Hematopoietic multipotent progenitor cell treated with erythropoietin and hydrocortisone succinate and interleukin-3 and kit ligand, for 15 days (in vitro differentiated cells): ENCODE data around the gene DDX21.
"Not testable (repeated sequence)": the region's sequence is repeated elsewhere in the genome, so short reads cannot be mapped to it uniquely, and the experiment has no call there.

Experiments
- DNase-seq: peaks from one replicate; pipeline ENCODE4 v3.0.0-alpha.2; 2015; ENCODE audit warnings: low spot score

Gene DDX21

DNA sequence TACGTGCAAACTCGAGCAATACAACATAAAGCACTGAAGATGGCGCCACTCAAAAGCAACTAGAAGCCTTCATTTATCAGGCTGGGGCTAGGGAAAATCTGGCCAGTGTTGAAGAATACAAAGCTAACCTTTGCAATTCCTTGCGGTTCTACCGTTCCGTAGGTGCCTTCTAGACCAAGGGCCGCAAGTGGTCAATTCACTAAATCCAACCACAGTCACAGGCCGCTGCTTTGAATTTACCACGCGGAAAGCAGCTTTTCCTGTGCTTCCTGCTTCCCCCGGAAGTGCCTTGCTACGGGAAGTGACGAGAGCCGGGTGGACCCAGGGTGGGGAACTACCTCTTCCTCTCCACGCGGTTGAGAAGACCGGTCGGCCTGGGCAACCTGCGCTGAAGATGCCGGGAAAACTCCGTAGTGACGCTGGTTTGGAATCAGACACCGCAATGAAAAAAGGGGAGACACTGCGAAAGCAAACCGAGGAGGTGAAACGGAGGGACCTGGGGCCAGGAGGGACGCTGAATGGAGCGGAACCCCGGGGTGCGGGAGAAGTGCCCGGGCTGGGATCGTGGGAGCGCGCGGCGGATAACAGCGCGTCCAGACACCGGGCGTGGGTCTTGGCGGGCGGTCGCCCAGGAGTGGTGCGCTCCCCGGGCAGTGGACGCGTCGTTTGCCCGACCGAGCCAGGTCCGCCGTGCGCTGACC lies at the start of gene DDX21:
Gene DDX21 (plus strand): TSS at position 339 of the 701 bp plus-strand sequence. CDS start 56 bp downstream, at position 395.
- DNase-seq = peak; percentile 87

DNA sequence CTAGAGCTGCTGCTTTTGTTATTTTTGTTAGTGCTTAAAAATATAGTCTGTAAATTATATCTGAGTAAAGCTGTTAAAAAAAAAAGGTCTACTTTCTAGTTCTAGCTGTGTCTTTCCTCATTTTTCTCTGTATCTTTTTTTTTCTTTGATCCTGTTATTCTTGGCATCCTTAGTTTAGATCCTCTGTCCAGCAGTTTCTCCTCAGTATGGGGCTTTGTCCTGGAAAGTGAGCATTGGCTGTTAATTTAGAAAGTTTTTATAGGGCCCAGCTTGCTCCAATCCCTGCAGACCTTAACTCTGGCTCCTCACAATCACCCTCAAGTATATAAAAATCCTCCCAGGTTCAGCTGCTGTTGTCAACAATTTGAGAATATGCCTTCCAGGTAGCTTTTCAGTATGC lies 31.4 kb upstream of the DDX21 start:
- DNase-seq = no peak

- DNase-seq = no peak
These were observed 30.5 kb upstream of the DDX21 start for GRCh38 chr10:68925489-68925888.

- not testable (repeated sequence) for DNase-seq
These were observed 26.8 kb upstream of the DDX21 start for GRCh38 chr10:68929157-68929556.

GRCh38 chr10:68929888-68930287 lies 26.1 kb upstream of the DDX21 start:
- not testable (repeated sequence) for DNase-seq

DNA sequence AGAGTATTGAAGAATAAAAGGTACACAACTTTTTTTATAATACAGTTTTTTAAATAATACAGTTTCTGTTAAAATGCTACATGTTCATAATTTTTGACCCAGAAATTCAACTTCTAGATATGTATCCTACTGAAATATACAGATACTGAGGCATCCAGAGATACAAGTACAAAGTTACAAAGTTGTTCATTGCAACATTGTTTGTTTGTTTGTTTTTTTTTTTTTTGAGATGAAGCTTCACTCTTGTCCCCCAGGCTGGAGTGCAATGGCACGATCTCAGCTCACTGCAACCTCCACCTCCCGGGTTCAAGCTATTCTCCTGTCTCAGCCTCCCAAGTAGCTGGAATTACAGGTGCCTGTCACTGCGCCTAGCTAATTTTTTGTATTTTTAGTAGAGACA lies 23.1 kb upstream of the DDX21 start:
- not testable (repeated sequence) for DNase-seq

DNA sequence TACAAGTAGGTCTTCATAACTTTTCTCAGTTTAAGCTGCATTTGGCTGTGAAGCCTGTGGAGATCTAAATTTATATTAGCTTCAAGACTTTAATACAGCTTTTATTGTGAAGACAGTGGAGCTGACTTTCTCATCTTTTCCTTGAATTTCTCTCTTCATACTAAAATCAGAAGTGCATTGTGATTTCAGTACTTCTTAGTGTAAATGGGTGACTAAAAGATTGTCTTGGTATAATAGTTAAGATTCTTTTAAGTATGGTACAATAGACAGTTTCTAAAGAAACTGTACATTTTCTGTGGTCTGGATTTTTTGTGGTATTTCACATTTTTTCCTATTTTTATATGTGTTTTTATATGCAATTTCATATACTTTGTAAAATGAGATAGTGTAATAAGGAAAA lies 21.0 kb upstream of the DDX21 start:
- no peak for DNase-seq

DNA sequence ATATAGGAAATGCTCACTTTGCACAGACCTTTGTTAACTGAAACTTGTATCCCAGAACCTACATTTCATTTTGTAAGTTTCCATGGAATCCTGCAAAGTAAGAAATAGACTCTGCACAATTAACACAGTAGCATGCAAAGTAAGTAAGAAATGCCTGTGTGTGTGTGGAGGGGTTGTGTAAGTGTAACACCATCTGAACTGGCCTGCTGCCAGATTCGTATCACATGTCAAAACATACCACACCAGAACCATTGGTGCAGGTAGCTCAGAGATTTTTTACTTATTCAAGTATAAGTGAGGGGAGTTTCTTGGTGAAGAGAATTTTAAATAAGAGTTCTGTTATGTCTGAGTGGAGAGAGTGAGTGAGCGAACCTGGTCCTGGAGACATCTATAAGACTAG lies 17.9 kb upstream of the DDX21 start:
- no peak for DNase-seq

GRCh38 chr10:68938884-68939283 lies 17.1 kb upstream of the DDX21 start:
- DNase-seq = no peak

DNA sequence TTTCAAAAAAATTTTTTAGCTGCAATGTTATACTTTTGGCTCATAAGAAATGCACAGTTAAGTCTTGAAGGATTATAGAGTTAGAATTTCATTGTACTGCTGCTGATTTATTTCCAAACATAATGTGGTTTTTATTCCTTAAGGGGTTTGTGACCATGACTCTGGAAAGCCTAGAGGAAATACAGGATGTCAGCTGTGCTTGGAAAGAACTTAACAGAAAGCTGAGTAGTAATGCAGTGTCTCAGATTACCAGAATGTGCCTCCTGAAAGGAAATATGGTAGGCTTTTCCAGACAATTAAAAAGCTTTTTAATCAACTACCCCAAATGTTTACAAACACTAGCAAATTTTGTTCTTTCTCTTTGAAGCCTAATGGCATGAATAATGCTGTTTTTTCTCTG lies 15.1 kb upstream of the DDX21 start:
- DNase-seq = not testable (repeated sequence)

- no peak for DNase-seq
These were observed 5.4 kb upstream of the DDX21 start for GRCh38 chr10:68950598-68950997.

- no peak for DNase-seq
These were observed 1.1 kb upstream of the DDX21 start for GRCh38 chr10:68954904-68955303.

DNA sequence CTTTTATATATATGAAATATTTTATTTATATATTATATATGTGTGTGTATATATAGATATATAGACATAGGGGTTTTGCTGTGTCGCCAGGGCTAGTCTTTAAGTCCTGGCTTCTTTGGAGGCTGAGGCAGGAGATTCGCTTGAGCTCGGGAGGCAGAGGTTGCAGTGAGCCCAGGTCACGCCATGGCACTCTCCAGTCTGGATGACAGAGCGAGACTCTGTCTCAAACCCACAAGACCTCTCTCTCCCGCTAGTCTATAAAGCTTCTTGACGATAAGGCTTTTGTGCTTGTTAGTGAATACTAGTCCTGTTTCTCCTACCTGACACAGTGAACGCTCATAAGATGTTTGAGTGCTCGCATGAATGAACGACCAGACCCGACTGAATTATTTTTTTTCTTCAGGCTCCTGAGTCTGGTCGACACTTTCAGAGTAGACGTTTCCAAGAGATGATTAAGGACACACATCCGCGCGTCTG lies 577 bp upstream of the DDX21 start:
- DNase-seq = no peak

DNA sequence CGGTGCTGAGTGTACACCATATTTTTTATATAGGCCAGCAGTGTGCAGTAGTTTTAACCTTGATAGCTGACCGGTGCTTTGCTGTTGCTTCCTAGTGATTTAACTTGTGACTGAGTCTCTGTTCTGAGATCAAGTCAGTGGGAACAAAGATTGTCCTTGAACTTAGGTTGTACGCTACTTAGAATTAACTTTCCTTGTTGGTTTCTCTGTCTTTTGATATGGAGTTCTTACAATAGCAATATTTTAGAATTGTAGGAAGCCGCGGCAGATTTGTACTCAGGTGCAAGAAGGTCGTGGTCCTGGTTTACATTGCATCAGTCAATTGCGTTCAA lies 1.3 kb downstream of the DDX21 start:
- DNase-seq = no peak

DNA sequence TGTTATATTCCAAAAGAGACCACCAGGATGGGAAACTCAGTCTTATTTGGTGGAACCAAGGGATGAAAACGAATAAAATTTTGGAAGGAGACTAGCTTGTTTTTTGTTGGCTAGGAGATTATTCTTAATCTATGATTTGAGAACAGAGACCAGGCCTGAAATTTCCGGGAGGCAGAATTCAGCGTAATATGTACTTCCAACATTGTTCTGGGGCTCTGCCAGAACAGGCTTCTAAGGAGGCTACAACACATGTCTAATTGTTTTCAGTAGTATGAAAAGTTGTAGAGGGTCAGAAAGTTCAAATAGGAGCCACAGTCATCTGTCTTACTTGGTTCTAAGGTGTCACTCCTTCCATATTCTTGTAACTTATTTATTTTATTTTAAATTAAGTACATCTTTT lies 1.7 kb downstream of the DDX21 start:
- DNase-seq = no peak

GRCh38 chr10:68959695-68960527 lies 3.9 kb downstream of the DDX21 start:
- DNase-seq = no peak

DNA sequence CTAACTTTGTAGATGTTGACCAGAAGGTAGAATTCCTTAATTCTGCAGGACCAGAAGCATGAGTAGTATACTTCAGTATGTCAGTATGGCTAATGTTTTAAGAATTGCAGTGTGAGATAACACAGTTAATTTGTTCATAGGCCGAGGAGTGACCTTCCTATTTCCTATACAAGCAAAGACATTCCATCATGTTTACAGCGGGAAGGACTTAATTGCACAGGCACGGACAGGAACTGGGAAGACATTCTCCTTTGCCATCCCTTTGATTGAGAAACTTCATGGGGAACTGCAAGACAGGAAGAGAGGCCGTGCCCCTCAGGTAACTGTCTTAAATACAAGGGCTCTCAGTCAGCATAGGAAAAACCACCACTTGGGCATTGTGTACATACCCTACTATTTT lies 7.2 kb downstream of the DDX21 start:
- no peak for DNase-seq

DNA sequence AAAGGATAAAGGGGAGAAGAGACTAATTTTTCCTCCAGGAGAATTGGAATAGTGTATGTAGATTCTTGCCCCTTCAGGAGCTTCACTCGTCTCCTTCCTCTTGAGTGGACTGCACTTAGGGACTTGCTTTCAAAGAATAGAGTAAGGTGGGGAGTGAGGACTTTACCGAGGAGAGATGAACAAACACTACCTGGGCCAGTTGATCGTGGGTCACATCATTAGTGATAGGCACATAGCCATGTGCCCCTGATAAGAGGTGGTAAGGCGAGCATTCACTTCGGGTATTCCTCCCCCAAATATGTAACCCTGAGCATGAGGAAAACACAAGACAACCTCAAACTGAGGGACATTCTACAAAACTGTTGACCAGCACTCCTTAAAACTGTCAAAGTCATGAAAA lies 18.0 kb downstream of the DDX21 start:
- DNase-seq = no peak

DNA sequence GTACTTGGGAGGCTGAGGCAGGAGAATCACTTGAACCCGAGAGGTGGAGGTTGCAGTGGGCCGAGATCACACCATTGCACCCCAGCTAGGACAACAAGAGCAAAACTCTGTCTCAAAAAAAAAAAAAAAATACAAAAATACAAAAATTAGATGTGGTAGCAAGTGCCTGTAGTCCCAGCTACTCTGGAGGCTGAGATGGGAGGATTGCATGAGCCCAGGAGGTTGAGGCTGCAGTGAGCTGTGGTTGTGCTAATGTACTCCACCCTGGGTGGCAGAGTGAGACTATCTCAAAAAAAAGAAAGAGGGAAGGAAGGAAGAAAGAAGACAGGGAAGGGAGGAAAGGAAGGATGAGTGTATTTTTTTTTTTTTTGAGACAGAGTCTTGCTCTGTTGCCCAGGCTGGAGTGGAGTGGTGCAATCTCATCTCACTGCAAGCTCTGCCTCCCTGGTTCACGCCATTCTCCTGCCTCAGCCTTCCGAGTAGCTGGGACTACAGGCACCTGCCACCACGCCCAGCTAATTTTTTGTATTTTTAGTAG lies 20.0 kb downstream of the DDX21 start:
- DNase-seq = not testable (repeated sequence)

DNA sequence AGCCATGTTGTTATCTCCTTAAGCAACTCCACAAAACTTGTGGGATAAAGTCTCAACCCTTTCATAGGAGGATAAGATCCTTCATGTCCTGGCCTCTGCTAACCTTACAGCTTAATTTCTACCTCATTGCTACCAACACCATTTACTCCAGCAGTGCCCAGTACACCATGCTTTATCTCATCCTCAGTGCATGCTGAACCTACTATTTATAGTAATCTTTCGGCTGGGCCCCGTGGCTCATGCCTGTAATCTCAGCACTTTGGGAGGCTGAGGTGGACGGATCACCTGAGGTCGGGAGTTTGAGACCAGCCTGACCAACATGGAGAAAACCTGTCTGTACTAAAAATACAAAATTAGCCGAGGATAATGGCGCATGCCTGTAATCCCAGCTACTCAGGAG lies 23.8 kb downstream of the DDX21 start:
- not testable (repeated sequence) for DNase-seq

DNA sequence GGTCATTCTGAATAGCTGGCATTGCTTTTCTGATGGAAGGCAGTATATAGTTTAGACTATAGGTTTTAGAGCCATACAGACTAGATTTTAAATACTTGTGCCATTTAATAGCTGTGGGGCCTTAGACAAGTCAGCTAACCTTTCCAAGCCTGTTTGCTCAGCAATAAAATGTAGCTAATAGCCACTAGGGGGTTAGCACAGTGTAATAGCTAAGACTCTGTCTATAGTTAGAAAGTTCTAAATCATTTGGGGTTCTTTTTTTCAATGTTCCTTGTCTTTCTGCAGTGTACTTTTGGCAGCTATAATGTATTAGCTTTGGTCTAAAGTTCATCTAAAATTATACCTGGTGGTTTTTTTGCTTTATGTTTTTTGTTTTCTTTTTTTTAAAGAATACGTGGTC lies 25.1 kb downstream of the DDX21 start:
- no peak for DNase-seq

DNA sequence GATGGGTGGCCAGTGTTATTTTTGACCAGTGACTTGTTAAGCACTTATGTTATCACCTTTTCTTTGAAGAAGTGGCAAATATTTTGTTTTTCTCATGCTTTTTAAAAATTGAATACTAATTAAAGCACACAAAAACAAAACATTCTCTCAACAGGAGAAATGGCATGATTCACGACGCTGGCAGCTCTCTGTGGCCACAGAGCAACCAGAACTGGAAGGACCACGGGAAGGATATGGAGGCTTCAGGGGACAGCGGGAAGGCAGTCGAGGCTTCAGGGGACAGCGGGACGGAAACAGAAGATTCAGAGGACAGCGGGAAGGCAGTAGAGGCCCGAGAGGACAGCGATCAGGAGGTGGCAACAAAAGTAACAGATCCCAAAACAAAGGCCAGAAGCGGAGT lies 26.4 kb downstream of the DDX21 start:
- no peak for DNase-seq

DNA sequence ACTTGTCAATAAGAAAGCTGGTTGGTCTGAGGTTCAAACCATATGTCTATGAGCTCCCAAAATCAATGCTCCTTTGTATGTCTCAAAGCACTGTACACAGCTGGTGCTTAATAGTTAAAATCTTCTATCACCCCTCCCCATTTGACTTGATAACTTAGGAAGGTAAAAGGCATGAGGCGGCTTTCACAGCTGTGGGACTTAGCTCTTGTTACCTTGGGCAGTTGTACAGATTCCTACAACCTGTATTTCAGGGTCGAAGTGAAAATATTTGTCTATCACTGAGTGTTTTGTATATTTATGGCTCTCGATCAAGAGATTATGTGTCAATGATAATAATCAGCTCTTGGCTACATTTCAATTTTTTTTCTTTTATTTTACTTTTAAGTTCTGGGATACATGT lies 31.6 kb downstream of the DDX21 start:
- no peak for DNase-seq
